ENCODE data around the gene PARM1.

Gene PARM1

DNA sequence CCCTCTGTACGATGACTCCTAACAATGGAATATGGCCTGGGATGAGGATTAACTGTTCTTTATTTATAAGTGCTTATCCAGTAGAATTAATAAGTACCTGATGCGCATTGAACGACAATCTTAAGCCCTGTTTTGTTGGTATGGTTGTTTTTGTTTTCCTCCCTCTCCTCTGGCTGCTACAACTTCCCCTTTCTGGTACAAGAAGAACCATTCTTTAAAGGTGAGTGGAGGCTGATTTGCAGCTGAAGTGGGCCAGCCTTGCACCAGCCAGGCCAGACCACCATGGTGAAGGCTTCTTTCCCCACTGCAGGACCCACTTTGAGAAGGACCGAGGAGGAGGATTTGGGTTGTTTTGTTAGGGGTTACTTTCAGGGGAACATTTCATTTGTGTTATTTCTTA is 113.3 kb downstream of the PARM1 start:
- Mint-ChIP-seq H3K27ac (no peak overlapping the region), H3K36me3 (ENCODE audit: low read depth) (peaks cover 14% of the 10 kb centered on the region), H3K4me1 (peaks cover 6% of the 10 kb centered on the region), H3K9me3 (no peaks in the 10 kb centered on the region), H3K27me3 (ENCODE audit: low read depth) (no peaks in the 10 kb centered on the region), H3K4me3 (no peak overlapping the region)
- TF ChIP-seq, protein P1, sequence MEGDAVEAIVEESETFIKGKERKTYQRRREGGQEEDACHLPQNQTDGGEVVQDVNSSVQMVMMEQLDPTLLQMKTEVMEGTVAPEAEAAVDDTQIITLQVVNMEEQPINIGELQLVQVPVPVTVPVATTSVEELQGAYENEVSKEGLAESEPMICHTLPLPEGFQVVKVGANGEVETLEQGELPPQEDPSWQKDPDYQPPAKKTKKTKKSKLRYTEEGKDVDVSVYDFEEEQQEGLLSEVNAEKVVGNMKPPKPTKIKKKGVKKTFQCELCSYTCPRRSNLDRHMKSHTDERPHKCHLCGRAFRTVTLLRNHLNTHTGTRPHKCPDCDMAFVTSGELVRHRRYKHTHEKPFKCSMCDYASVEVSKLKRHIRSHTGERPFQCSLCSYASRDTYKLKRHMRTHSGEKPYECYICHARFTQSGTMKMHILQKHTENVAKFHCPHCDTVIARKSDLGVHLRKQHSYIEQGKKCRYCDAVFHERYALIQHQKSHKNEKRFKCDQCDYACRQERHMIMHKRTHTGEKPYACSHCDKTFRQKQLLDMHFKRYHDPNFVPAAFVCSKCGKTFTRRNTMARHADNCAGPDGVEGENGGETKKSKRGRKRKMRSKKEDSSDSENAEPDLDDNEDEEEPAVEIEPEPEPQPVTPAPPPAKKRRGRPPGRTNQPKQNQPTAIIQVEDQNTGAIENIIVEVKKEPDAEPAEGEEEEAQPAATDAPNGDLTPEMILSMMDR (IDR thresholded peaks at IDR 0.05; ENCODE audit: unreplicated experiment in 3 of 3), result no peak

- H3K9me3 Mint-ChIP-seq, result no peaks in the 10 kb centered on the region
- TF ChIP-seq, protein P1 (IDR thresholded peaks at IDR 0.05; ENCODE audit: unreplicated experiment in 3 of 3), result no peak
- no peaks in the 10 kb centered on the region for H3K27me3 Mint-ChIP-seq (ENCODE audit: low read depth)
- H3K4me3 Mint-ChIP-seq, result no peak overlapping the region
- H3K36me3 Mint-ChIP-seq (ENCODE audit: low read depth), result peaks cover 14% of the 10 kb centered on the region
- peaks cover 6% of the 10 kb centered on the region for H3K4me1 Mint-ChIP-seq
- no peak overlapping the region for H3K27ac Mint-ChIP-seq
Observed at GRCh38 chr4:75046641-75047040, 113.7 kb downstream of the PARM1 start.

DNA sequence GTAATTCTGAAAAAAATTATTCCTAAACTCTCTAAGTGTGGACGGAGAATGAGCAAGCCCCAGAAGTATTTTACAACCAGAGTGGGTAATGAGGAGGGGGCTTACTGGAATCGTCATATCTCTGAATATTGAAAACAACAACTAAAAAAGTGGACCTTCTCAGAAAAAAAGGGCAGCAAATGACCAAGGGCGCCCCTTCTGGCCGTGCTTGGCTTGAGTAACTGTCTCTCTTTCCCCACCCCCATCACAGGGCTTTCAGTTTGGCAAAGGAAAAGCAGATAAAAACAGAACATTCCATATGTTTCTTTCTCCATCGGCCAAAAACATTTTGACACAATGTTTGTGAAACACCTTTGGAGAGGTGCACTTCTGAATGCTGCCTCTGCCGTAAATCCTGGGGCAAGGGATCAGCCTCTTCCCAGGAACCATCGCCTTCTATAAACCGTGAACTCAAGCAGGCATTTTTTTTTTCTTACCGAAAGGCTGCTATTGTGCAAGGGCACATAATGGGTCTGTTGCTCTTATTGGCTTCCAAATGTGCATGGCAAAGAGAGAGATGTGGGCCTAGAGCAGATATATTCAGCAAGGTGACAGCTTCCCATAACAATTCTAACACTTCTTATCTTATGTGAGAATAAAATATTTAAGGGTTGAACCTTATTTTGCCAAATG is 115.4 kb downstream of the PARM1 start:
- H3K27me3 Mint-ChIP-seq (ENCODE audit: low read depth), result no peaks in the 10 kb centered on the region
- H3K4me1 Mint-ChIP-seq, result no peaks in the 10 kb centered on the region
- TF ChIP-seq, protein P1 (IDR thresholded peaks at IDR 0.05; ENCODE audit: unreplicated experiment in 3 of 3), result no peak
- H3K9me3 Mint-ChIP-seq, result no peaks in the 10 kb centered on the region
- H3K36me3 Mint-ChIP-seq (ENCODE audit: low read depth), result peaks cover 14% of the 10 kb centered on the region
- H3K27ac Mint-ChIP-seq, result no peak overlapping the region
- no peak overlapping the region for H3K4me3 Mint-ChIP-seq

- H3K36me3 Mint-ChIP-seq (ENCODE audit: low read depth), result peaks cover 4% of the 10 kb centered on the region
Observed at GRCh38 chr4:75051431-75051830, 118.5 kb downstream of the PARM1 start.

GRCh38 chr4:75053352-75053751 is 120.4 kb downstream of the PARM1 start:
- no peak overlapping the region for H3K27ac Mint-ChIP-seq
- no peaks in the 10 kb centered on the region for H3K9me3 Mint-ChIP-seq
- no peak overlapping the region for H3K4me3 Mint-ChIP-seq
- TF ChIP-seq, protein P1 (IDR thresholded peaks at IDR 0.05; ENCODE audit: unreplicated experiment in 3 of 3), result no peak
- H3K27me3 Mint-ChIP-seq (ENCODE audit: low read depth), result no peaks in the 10 kb centered on the region
- no peaks in the 10 kb centered on the region for H3K36me3 Mint-ChIP-seq (ENCODE audit: low read depth)
- H3K4me1 Mint-ChIP-seq, result peaks cover 19% of the 10 kb centered on the region

More at GRCh38 chr4:75051431-75051830, 118.5 kb downstream of the PARM1 start:
- H3K9me3 Mint-ChIP-seq, result no peaks in the 10 kb centered on the region
- no peaks in the 10 kb centered on the region for H3K27me3 Mint-ChIP-seq (ENCODE audit: low read depth)
- no peak overlapping the region for H3K27ac Mint-ChIP-seq
- H3K4me3 Mint-ChIP-seq, result no peak overlapping the region
- TF ChIP-seq, protein P1 (IDR thresholded peaks at IDR 0.05; ENCODE audit: unreplicated experiment in 3 of 3), result no peak
- H3K4me1 Mint-ChIP-seq, result peaks cover 17% of the 10 kb centered on the region

DNA sequence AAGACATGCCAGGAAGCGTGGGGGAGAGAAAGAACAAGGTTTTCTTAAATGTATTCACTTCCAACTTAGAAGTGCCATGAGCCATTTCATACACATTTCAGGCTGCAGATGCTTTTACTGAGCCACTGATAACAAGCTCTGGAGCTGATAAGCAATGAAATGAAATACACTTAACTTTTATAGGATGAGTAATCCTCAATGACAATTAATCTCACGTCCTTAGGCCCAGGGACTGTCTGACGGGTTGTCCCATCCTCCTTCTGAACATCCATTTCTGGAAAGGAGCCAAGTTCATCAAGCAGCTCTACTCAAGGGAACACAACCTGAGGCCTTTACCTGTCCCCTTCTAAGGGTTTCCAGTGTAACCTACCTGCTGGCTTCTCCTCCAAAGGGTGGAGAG is 121.2 kb downstream of the PARM1 start:
- no peaks in the 10 kb centered on the region for H3K36me3 Mint-ChIP-seq (ENCODE audit: low read depth)
- TF ChIP-seq, protein P1 (IDR thresholded peaks at IDR 0.05; ENCODE audit: unreplicated experiment in 3 of 3), result no peak
- no peaks in the 10 kb centered on the region for H3K27me3 Mint-ChIP-seq (ENCODE audit: low read depth)
- no peak overlapping the region for H3K4me3 Mint-ChIP-seq
- H3K4me1 Mint-ChIP-seq, result peaks cover 19% of the 10 kb centered on the region
- no peak overlapping the region for H3K27ac Mint-ChIP-seq
- H3K9me3 Mint-ChIP-seq, result no peaks in the 10 kb centered on the region
